Neuronal stem cell (in vitro differentiated cells): ENCODE results near the gene GYS2.
"Not testable (repeated sequence)": the region's sequence is repeated elsewhere in the genome, so short reads cannot be mapped to it uniquely, and the experiment has no call there.

ENCODE experiments used
- DNase-seq: peaks from one replicate; pipeline ENCODE4 v3.0.0-alpha.2; 2013; ENCODE audit warnings: low spot score
- H2AFZ ChIP-seq: one replicate; pipeline ENCODE4 v1.6.1; 2013; ENCODE audit warnings: mild to moderate bottlenecking, low read length, inconsistent platforms
- H2AK5ac ChIP-seq: 2 replicates; pipeline ENCODE4 v1.6.1; 2013; ENCODE audit warnings: low read depth, mild to moderate bottlenecking, inconsistent platforms, low read length, moderate library complexity, mixed read lengths
- H2BK120ac ChIP-seq: 2 replicates; pipeline ENCODE4 v1.6.1; 2013; ENCODE audit warnings: low read depth, mild to moderate bottlenecking, inconsistent platforms, low read length, moderate library complexity, mixed read lengths
- H2BK12ac ChIP-seq: one replicate; pipeline ENCODE4 v1.6.1; 2013; ENCODE audit warnings: low read length, inconsistent platforms
- H2BK15ac ChIP-seq: 2 replicates; pipeline ENCODE4 v1.6.1; 2013; ENCODE audit warnings: mild to moderate bottlenecking, low read length, inconsistent platforms, mixed read lengths
- H2BK5ac ChIP-seq: one replicate; pipeline ENCODE4 v1.6.1; 2013; ENCODE audit warnings: inconsistent platforms, mild to moderate bottlenecking, low read length, moderate library complexity
- H3K14ac ChIP-seq: one replicate; pipeline ENCODE4 v1.6.1; 2013; ENCODE audit warnings: low read length, inconsistent platforms
- H3K18ac ChIP-seq: 2 replicates; pipeline ENCODE4 v1.6.1; 2013; ENCODE audit warnings: low read length, inconsistent platforms
- H3K23ac ChIP-seq: 2 replicates; pipeline ENCODE4 v1.6.1; 2013; ENCODE audit warnings: low read depth, mild to moderate bottlenecking, mixed read lengths, low read length, inconsistent platforms; ENCODE audit not compliant: poor library complexity
- H3K27ac ChIP-seq: replicated peaks from 3 replicates; pipeline ENCODE4 v1.5.1; 2013; ENCODE audit warnings: low read length, inconsistent platforms
- H3K27me3 ChIP-seq, 3 experiments: 2 replicates each; pipeline ENCODE4 v1.6.1; 2013; ENCODE audit warnings: low read length in 3 of 3, mild to moderate bottlenecking in 2 of 3, inconsistent platforms in 1 of 3, low read depth in 1 of 3, mixed read lengths in 1 of 3, moderate library complexity in 1 of 3; ENCODE audit not compliant: control insufficient read depth in 3 of 3, insufficient read depth in 3 of 3
- H3K36me3 ChIP-seq, 2 donors: replicated peaks in 1 of 2; 2 replicates each; pipeline ENCODE4 v1.6.1; 2013; ENCODE audit warnings: low read length in 2 of 2; ENCODE audit not compliant: control insufficient read depth in 2 of 2, insufficient read depth in 2 of 2
- H3K4ac ChIP-seq: 2 replicates; pipeline ENCODE4 v1.6.1; 2013; ENCODE audit warnings: inconsistent platforms, mild to moderate bottlenecking, low read length, moderate library complexity
- H3K4me1 ChIP-seq, 2 donors: 1 replicate in 1 of 2; 2 replicates in 1 of 2; pipeline ENCODE4 v1.6.1; 2013; ENCODE audit warnings: low read length in 2 of 2, low read depth in 1 of 2; ENCODE audit not compliant: control insufficient read depth in 2 of 2, insufficient read depth in 1 of 2
- H3K4me2 ChIP-seq: one replicate; pipeline ENCODE4 v1.6.1; 2013; ENCODE audit warnings: mild to moderate bottlenecking, low read length, inconsistent platforms; ENCODE audit not compliant: insufficient read depth, poor library complexity, severe bottlenecking
- H3K4me3 ChIP-seq, 2 donors: 2 replicates each; pipeline ENCODE4 v1.5.1; 2013; ENCODE audit warnings: low read length in 2 of 2, mild to moderate bottlenecking in 2 of 2, inconsistent platforms in 1 of 2, moderate library complexity in 1 of 2
- H3K79me1 ChIP-seq: one replicate; pipeline ENCODE4 v1.6.1; 2013; ENCODE audit warnings: low read depth, mild to moderate bottlenecking, inconsistent platforms, low read length, moderate library complexity
- H3K9ac ChIP-seq: one replicate; pipeline ENCODE4 v1.6.1; 2013; ENCODE audit warnings: mild to moderate bottlenecking, low read depth, low read length, inconsistent platforms; ENCODE audit not compliant: poor library complexity
- H3K9me3 ChIP-seq, 2 donors: replicated peaks in 1 of 2; 2 replicates each; pipeline versions ENCODE3 to v1.6.1; 2013; ENCODE audit warnings: low read length in 2 of 2, mild to moderate bottlenecking in 2 of 2, inconsistent platforms in 1 of 2, low read depth in 1 of 2, mixed read lengths in 1 of 2, moderate library complexity in 1 of 2; ENCODE audit not compliant: control insufficient read depth in 2 of 2, insufficient read depth in 1 of 2
- H4K8ac ChIP-seq: one replicate; pipeline ENCODE4 v1.6.1; 2013; ENCODE audit warnings: low read depth, mild to moderate bottlenecking, inconsistent platforms, low read length, moderate library complexity
- H4K91ac ChIP-seq: one replicate; pipeline ENCODE4 v1.6.1; 2013; ENCODE audit warnings: low read length, low read depth, mild to moderate bottlenecking, inconsistent platforms; ENCODE audit not compliant: poor library complexity
- WGBS, 2 donors: extraction: QIAGEN DNeasy Blood & Tissue Kit; methylation state at CpG; one replicate each; pipeline ENCODE4 v1.1.7; 2013; ENCODE audit warnings: missing lambda C conversion rate in 2 of 2, mixed read lengths in 1 of 2; ENCODE audit not compliant: insufficient read length in 2 of 2, insufficient replicate concordance in 1 of 2; ENCODE audit errors: extremely low coverage in 2 of 2; 5-methylcytosine and 5-hydroxymethylcytosine counted together

Gene GYS2

GRCh38 chr12:21584403-21585182 lies 20.1 kb downstream of the GYS2 start:
- not testable (repeated sequence) for H2BK120ac ChIP-seq, H3K18ac ChIP-seq, H3K4ac ChIP-seq, DNase-seq, H3K4me1 ChIP-seq, H2BK5ac ChIP-seq, H3K27ac ChIP-seq, H2AK5ac ChIP-seq, H3K23ac ChIP-seq, H3K9me3 ChIP-seq, H2AFZ ChIP-seq, H3K9ac ChIP-seq, H4K8ac ChIP-seq, H3K4me3 ChIP-seq, H3K4me2 ChIP-seq, H3K36me3 ChIP-seq, H2BK12ac ChIP-seq, H3K14ac ChIP-seq, H4K91ac ChIP-seq, H3K79me1 ChIP-seq, H3K27me3 ChIP-seq, H2BK15ac ChIP-seq
- WGBS, 2 donors: no CpG with 5 or more reads among the region's 5 CpGs

- DNase-seq: no peak
- no peak overlapping the region for H2BK15ac ChIP-seq
- no peak overlapping the region for H3K4ac ChIP-seq
- no peaks in the 10 kb centered on the region for H3K27me3 ChIP-seq
- no peaks in the 10 kb centered on the region for H3K36me3 ChIP-seq
- H3K23ac ChIP-seq: no peak overlapping the region
- no peak overlapping the region for H2BK12ac ChIP-seq
- no peak overlapping the region for H4K91ac ChIP-seq
- no peak overlapping the region for H3K4me3 ChIP-seq
- no peak overlapping the region for H3K27ac ChIP-seq
- no peak overlapping the region for H3K9ac ChIP-seq
- H2BK120ac ChIP-seq: no peak overlapping the region
- no peaks in the 10 kb centered on the region for H3K79me1 ChIP-seq
- no peaks in the 10 kb centered on the region for H3K4me1 ChIP-seq
- no peak overlapping the region for H2AK5ac ChIP-seq
- no peak overlapping the region for H3K14ac ChIP-seq
- H2AFZ ChIP-seq: no peak overlapping the region
- WGBS, 2 donors: no CpG with 5 or more reads among the region's 4 CpGs
- H2BK5ac ChIP-seq: no peak overlapping the region
- no peak overlapping the region for H3K4me2 ChIP-seq
- H4K8ac ChIP-seq: no peak overlapping the region
- peaks cover 0 to 3% of the 10 kb centered on the region in 2 donors for H3K9me3 ChIP-seq
- H3K18ac ChIP-seq: no peak overlapping the region
These were observed 21.1 kb downstream of the GYS2 start for GRCh38 chr12:21583587-21583986.

- no peak overlapping the region for H2BK15ac ChIP-seq
- H4K91ac ChIP-seq: no peak overlapping the region
- H3K23ac ChIP-seq: no peak overlapping the region
- no peak overlapping the region for H2BK120ac ChIP-seq
- no peaks in the 10 kb centered on the region for H3K36me3 ChIP-seq
- no peak overlapping the region for H3K14ac ChIP-seq
- no peak overlapping the region for H2AK5ac ChIP-seq
- no peak overlapping the region for H2AFZ ChIP-seq
- H3K79me1 ChIP-seq: no peaks in the 10 kb centered on the region
- no peak for DNase-seq
- H3K4me1 ChIP-seq: peaks cover 0 to 6% of the 10 kb centered on the region in 2 donors
- H3K4me3 ChIP-seq: no peak overlapping the region
- no peak overlapping the region for H2BK5ac ChIP-seq
- no peak overlapping the region for H3K4me2 ChIP-seq
- H3K4ac ChIP-seq: no peak overlapping the region
- H2BK12ac ChIP-seq: no peak overlapping the region
- H3K27ac ChIP-seq: no peak overlapping the region
- H3K27me3 ChIP-seq: no peaks in the 10 kb centered on the region
- H3K9ac ChIP-seq: no peak overlapping the region
- H4K8ac ChIP-seq: no peak overlapping the region
- H3K18ac ChIP-seq: no peak overlapping the region
- no peaks in the 10 kb centered on the region for H3K9me3 ChIP-seq
- WGBS, 2 donors: no CpG with 5 or more reads among the region's 4 CpGs
These were observed 23.7 kb downstream of the GYS2 start for GRCh38 chr12:21580748-21581516.

- no peak overlapping the region for H3K18ac ChIP-seq
- H2BK5ac ChIP-seq: no peak overlapping the region
- no peak overlapping the region for H3K4me3 ChIP-seq
- no peaks in the 10 kb centered on the region for H3K27me3 ChIP-seq
- no peak overlapping the region for H2AFZ ChIP-seq
- H2BK15ac ChIP-seq: no peak overlapping the region
- H3K9ac ChIP-seq: no peak overlapping the region
- no peak overlapping the region for H3K4ac ChIP-seq
- no peak overlapping the region for H3K4me2 ChIP-seq
- H2BK12ac ChIP-seq: no peak overlapping the region
- no CpG with 5 or more reads among the region's 1 CpG for WGBS, 2 donors
- no peak overlapping the region for H4K91ac ChIP-seq
- no peaks in the 10 kb centered on the region for H3K9me3 ChIP-seq
- no peak overlapping the region for H2BK120ac ChIP-seq
- H4K8ac ChIP-seq: no peak overlapping the region
- H3K14ac ChIP-seq: no peak overlapping the region
- peaks cover 0 to 6% of the 10 kb centered on the region in 2 donors for H3K4me1 ChIP-seq
- H3K36me3 ChIP-seq: no peaks in the 10 kb centered on the region
- DNase-seq: no peak
- no peak overlapping the region for H3K27ac ChIP-seq
- H3K79me1 ChIP-seq: no peaks in the 10 kb centered on the region
- H3K23ac ChIP-seq: no peak overlapping the region
- no peak overlapping the region for H2AK5ac ChIP-seq
These were observed 27.1 kb downstream of the GYS2 start for GRCh38 chr12:21577516-21577915.
